ENCODE results near the gene DAP. TPM values are rescaled to one million over a fixed set of nuclear protein-coding genes. Genes with fewer than 3 reads are reported as not detected.
A peak's percentile ranks its signal among the peaks of the same experiment; 100 is the strongest.

Gene DAP
- polyA plus RNA-seq, 2 of the 4 experiments (the other 2 are of a cell fraction), result 24.2 to 54.9 TPM

DNA sequence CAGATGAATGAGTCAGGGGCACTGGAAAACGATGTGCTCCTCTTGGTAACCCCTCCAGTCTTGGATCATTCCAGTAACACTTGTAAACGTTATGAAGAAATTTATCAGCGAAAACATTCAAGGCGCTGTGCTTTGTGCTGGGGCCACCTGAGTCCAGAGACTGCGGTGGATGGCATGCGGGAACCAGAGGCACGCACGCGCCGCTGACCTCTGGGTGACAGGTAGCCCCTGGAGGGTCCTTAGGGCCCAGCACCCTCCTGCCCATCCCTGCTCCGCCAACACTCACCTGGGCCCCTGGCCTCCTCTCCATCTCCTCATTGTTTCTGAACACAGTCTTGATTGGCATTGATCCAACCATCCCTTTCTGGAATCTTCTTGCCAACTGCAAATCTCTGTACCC lies 86.9 kb downstream of the DAP start:
- no peak overlapping the region for H3K4me3 ChIP-seq
- H3K9me3 ChIP-seq, result no peaks in the 10 kb centered on the region
- no peak; a peak in 1 of 6 replicates for ATAC-seq
- no peak overlapping the region for H3K27ac ChIP-seq
- H3K4me2 ChIP-seq, result no peak overlapping the region
- TF ChIP-seq FOXS1 (CRISPR knock-in tag; IDR thresholded peaks at IDR 0.05), result no peak
- TF ChIP-seq GATA3 (IDR thresholded peaks at IDR 0.05; ENCODE audit: borderline replicate concordance), result no peak
- TF ChIP-seq, protein P1, sequence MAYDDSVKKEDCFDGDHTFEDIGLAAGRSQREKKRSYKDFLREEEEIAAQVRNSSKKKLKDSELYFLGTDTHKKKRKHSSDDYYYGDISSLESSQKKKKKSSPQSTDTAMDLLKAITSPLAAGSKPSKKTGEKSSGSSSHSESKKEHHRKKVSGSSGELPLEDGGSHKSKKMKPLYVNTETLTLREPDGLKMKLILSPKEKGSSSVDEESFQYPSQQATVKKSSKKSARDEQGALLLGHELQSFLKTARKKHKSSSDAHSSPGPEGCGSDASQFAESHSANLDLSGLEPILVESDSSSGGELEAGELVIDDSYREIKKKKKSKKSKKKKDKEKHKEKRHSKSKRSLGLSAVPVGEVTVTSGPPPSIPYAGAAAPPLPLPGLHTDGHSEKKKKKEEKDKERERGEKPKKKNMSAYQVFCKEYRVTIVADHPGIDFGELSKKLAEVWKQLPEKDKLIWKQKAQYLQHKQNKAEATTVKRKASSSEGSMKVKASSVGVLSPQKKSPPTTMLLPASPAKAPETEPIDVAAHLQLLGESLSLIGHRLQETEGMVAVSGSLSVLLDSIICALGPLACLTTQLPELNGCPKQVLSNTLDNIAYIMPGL (CRISPR knock-in tag; IDR thresholded peaks at IDR 0.05; ENCODE audit: borderline replicate concordance), result no peak
- TF ChIP-seq EHMT2 (IDR thresholded peaks at IDR 0.05; ENCODE audit: low read depth), result no peak
- TF ChIP-seq, protein P2, sequence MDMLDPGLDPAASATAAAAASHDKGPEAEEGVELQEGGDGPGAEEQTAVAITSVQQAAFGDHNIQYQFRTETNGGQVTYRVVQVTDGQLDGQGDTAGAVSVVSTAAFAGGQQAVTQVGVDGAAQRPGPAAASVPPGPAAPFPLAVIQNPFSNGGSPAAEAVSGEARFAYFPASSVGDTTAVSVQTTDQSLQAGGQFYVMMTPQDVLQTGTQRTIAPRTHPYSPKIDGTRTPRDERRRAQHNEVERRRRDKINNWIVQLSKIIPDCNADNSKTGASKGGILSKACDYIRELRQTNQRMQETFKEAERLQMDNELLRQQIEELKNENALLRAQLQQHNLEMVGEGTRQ (IDR thresholded peaks at IDR 0.05), result no peak
- TF ChIP-seq POLR2AphosphoS2 (conservative IDR thresholded peaks at IDR 0.05; ENCODE audit: low read length), result no peak
- no peak for TF ChIP-seq HEYL (CRISPR knock-in tag; IDR thresholded peaks at IDR 0.05)
- no peak for TF ChIP-seq NR3C1 (IDR thresholded peaks at IDR 0.05)
- TF ChIP-seq, protein P3, sequence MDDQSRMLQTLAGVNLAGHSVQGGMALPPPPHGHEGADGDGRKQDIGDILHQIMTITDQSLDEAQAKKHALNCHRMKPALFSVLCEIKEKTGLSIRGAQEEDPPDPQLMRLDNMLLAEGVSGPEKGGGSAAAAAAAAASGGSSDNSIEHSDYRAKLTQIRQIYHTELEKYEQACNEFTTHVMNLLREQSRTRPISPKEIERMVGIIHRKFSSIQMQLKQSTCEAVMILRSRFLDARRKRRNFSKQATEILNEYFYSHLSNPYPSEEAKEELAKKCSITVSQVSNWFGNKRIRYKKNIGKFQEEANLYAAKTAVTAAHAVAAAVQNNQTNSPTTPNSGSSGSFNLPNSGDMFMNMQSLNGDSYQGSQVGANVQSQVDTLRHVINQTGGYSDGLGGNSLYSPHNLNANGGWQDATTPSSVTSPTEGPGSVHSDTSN (IDR thresholded peaks at IDR 0.05), result no peak
- TF ChIP-seq SMC3 (IDR thresholded peaks at IDR 0.05), result no peak
- TF ChIP-seq, protein P4, sequence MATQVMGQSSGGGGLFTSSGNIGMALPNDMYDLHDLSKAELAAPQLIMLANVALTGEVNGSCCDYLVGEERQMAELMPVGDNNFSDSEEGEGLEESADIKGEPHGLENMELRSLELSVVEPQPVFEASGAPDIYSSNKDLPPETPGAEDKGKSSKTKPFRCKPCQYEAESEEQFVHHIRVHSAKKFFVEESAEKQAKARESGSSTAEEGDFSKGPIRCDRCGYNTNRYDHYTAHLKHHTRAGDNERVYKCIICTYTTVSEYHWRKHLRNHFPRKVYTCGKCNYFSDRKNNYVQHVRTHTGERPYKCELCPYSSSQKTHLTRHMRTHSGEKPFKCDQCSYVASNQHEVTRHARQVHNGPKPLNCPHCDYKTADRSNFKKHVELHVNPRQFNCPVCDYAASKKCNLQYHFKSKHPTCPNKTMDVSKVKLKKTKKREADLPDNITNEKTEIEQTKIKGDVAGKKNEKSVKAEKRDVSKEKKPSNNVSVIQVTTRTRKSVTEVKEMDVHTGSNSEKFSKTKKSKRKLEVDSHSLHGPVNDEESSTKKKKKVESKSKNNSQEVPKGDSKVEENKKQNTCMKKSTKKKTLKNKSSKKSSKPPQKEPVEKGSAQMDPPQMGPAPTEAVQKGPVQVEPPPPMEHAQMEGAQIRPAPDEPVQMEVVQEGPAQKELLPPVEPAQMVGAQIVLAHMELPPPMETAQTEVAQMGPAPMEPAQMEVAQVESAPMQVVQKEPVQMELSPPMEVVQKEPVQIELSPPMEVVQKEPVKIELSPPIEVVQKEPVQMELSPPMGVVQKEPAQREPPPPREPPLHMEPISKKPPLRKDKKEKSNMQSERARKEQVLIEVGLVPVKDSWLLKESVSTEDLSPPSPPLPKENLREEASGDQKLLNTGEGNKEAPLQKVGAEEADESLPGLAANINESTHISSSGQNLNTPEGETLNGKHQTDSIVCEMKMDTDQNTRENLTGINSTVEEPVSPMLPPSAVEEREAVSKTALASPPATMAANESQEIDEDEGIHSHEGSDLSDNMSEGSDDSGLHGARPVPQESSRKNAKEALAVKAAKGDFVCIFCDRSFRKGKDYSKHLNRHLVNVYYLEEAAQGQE (IDR thresholded peaks at IDR 0.05), result no peak
- no peak for TF ChIP-seq HOXB13 (CRISPR knock-in tag; IDR thresholded peaks at IDR 0.05; ENCODE audit: low read depth)
- TF ChIP-seq RFX5 (IDR thresholded peaks at IDR 0.05), result no peak
- TF ChIP-seq, protein P5, sequence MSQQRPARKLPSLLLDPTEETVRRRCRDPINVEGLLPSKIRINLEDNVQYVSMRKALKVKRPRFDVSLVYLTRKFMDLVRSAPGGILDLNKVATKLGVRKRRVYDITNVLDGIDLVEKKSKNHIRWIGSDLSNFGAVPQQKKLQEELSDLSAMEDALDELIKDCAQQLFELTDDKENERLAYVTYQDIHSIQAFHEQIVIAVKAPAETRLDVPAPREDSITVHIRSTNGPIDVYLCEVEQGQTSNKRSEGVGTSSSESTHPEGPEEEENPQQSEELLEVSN (IDR thresholded peaks at IDR 0.05; ENCODE audit: borderline replicate concordance, low read depth), result no peak
- TF ChIP-seq MYC (IDR thresholded peaks at IDR 0.05; ENCODE audit: borderline replicate concordance, low read length), result no peak
- TF ChIP-seq, protein P6, sequence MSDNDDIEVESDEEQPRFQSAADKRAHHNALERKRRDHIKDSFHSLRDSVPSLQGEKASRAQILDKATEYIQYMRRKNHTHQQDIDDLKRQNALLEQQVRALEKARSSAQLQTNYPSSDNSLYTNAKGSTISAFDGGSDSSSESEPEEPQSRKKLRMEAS (IDR thresholded peaks at IDR 0.05), result no peak
- WGBS (ENCODE audit: missing lambda C conversion rate), result 80% methylated on average over 11 of the region's 11 CpGs
- H3K4me1 ChIP-seq, result no peaks in the 10 kb centered on the region
- no peak for DNase-seq (ENCODE audit: low read depth in 1 of 2, low spot score in 1 of 2)
- CTCF ChIA-PET, result no interaction called here
- FAIRE-seq, result no peak
- POLR2A ChIA-PET, result no interaction called here

DNA sequence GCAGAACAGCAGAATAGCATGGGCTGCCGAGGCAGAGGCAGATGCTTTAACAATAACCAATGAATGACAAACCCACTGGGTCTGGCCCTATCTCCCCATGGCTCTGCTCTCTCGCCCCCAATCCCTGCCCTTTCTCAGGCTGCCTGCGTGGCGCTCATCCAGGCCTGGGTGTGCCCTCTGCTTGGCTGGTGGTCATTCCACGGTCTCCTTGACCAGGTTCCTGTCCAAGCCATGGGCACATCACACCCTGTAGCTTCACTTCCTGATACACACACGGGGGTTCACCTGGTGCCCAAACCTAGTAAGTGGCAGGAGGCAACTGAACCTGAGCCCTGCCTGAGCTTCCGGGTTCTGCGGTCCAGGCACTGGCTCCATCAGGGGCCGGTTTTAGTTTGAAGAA lies 87.6 kb downstream of the DAP start:
- peaks cover 3% of the 10 kb centered on the region; the same call in 1 of the 3 replicates for H3K9me3 ChIP-seq
- ChIA-PET CTCF (interaction anchor here (0.9 kb wide), 1 partner anchor 16 kb away, joined by 3 read pairs; no protein-coding TSS in a partner anchor), POLR2A (no interaction called here)
- H3K4me2 ChIP-seq, result no peak overlapping the region
- no peaks in the 10 kb centered on the region for H3K4me1 ChIP-seq
- no peak overlapping the region for H3K4me3 ChIP-seq
- FAIRE-seq, result no peak
- peak in 1 of 2 experiments; percentile 15; a peak in 1 of 6 replicates for ATAC-seq
- no peak overlapping the region for H3K27ac ChIP-seq
- TF ChIP-seq GATA3 (IDR thresholded peaks at IDR 0.05; ENCODE audit: borderline replicate concordance), result no peak
- TF ChIP-seq CBX8 (IDR thresholded peaks at IDR 0.05), result no peak
- no peak for TF ChIP-seq TP53 (CRISPR knock-in tag; IDR thresholded peaks at IDR 0.05)
- no peak for TF ChIP-seq JUN (IDR thresholded peaks at IDR 0.05)
- TF ChIP-seq, protein P5 (IDR thresholded peaks at IDR 0.05; ENCODE audit: borderline replicate concordance, low read depth), result no peak
- TF ChIP-seq MAFK (IDR thresholded peaks at IDR 0.05; ENCODE audit: partially characterized antibody), result no peak
- TF ChIP-seq KDM5A (IDR thresholded peaks at IDR 0.05), result no peak
- TF ChIP-seq ZFP36 (IDR thresholded peaks at IDR 0.05; ENCODE audit: borderline replicate concordance, partially characterized antibody), result no peak
- no peak for TF ChIP-seq FOSB (CRISPR knock-in tag; IDR thresholded peaks at IDR 0.05)
- no peak for TF ChIP-seq SREBF2 (IDR thresholded peaks at IDR 0.05)
- TF ChIP-seq CHD4 (IDR thresholded peaks at IDR 0.05; ENCODE audit: borderline replicate concordance), result no peak
- TF ChIP-seq HOXA7 (CRISPR knock-in tag; IDR thresholded peaks at IDR 0.05), result no peak
- TF ChIP-seq RCOR1 (IDR thresholded peaks at IDR 0.05; ENCODE audit: low read depth, low read length), result no peak
- WGBS (ENCODE audit: missing lambda C conversion rate), result 68% methylated on average over 9 of the region's 9 CpGs
- no peak for DNase-seq (ENCODE audit: low read depth in 1 of 2, low spot score in 1 of 2)

Data from A549 (cell line).